Measurements from ENCODE around the gene CEP68.

CEP68 gene, protein sequence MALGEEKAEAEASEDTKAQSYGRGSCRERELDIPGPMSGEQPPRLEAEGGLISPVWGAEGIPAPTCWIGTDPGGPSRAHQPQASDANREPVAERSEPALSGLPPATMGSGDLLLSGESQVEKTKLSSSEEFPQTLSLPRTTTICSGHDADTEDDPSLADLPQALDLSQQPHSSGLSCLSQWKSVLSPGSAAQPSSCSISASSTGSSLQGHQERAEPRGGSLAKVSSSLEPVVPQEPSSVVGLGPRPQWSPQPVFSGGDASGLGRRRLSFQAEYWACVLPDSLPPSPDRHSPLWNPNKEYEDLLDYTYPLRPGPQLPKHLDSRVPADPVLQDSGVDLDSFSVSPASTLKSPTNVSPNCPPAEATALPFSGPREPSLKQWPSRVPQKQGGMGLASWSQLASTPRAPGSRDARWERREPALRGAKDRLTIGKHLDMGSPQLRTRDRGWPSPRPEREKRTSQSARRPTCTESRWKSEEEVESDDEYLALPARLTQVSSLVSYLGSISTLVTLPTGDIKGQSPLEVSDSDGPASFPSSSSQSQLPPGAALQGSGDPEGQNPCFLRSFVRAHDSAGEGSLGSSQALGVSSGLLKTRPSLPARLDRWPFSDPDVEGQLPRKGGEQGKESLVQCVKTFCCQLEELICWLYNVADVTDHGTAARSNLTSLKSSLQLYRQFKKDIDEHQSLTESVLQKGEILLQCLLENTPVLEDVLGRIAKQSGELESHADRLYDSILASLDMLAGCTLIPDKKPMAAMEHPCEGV

DNA sequence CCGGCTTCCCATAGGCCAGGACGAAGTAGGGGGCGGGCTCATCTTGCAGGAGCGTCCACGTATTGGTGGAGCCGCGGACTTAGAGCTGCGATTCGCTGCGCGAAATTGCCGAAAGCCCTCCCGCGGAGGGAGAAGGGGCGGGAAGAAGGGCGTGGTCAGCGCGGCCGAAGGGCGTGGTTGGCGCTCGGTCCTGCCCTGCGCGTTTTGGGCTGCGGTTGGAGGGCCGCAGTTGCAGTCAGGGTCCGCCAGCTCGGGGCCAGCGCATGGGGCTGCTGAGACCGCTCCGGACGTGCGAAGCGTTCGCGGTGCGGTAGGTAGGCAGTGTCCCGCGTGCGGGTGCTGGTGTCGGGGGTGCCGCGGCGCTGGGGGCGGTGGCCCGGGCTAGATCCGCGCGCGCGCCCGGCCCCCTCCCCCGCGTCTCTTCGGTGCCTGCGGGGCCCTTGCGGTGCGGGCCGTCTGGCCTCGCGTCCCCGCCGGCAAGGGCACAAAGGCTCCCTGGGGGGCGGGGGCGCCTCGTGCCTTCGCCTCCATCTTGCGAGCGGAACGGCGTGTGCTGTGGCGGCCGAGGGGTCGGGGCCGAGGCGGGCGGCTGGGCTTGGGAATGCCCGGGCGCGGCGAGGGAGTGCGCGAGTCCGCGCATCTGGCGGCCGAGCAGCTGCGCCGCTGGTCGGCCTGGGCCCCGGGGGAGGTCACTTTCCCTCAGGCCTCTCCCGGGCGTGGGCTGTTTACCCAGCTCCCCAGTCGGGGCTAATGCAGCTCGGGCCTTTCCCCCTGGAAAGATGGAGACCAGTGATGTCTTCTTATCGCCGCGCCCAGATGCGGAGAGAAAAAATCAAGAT is at the start of gene CEP68:
Gene CEP68, plus strand, starts transcription at position 202 of the 839 bp plus-strand sequence. CDS start 13,029 bp downstream, outside the sequence.
- TF ChIP-seq, protein P1, sequence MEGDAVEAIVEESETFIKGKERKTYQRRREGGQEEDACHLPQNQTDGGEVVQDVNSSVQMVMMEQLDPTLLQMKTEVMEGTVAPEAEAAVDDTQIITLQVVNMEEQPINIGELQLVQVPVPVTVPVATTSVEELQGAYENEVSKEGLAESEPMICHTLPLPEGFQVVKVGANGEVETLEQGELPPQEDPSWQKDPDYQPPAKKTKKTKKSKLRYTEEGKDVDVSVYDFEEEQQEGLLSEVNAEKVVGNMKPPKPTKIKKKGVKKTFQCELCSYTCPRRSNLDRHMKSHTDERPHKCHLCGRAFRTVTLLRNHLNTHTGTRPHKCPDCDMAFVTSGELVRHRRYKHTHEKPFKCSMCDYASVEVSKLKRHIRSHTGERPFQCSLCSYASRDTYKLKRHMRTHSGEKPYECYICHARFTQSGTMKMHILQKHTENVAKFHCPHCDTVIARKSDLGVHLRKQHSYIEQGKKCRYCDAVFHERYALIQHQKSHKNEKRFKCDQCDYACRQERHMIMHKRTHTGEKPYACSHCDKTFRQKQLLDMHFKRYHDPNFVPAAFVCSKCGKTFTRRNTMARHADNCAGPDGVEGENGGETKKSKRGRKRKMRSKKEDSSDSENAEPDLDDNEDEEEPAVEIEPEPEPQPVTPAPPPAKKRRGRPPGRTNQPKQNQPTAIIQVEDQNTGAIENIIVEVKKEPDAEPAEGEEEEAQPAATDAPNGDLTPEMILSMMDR (IDR thresholded peaks at IDR 0.05; ENCODE audit: low read depth, low read length), result no peak
- peak; percentile 91 for DNase-seq (ENCODE audit: extremely low read depth, low read depth)

DNA sequence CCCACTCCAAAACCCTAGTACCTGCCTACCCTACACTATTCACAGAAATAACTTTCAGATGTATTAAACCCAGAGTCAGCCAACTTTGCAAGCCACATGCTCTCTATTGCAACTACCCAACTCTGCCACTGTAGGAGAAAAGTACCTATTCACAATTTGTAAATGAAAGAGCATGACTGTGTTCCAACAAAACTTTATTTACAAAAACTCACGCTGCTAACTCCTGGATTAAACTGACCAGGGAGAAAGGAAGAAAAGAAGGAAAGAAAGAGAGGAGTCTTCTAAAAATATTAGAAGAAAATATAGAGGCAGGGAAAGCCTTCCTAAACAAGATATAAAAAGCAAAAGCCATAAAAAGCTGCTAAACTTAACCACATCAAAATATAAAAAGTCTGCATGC is 42.4 kb upstream of the CEP68 start:
- no peak for DNase-seq (ENCODE audit: extremely low read depth, low read depth)
- TF ChIP-seq, protein P1 (IDR thresholded peaks at IDR 0.05; ENCODE audit: low read depth, low read length), result no peak

DNA sequence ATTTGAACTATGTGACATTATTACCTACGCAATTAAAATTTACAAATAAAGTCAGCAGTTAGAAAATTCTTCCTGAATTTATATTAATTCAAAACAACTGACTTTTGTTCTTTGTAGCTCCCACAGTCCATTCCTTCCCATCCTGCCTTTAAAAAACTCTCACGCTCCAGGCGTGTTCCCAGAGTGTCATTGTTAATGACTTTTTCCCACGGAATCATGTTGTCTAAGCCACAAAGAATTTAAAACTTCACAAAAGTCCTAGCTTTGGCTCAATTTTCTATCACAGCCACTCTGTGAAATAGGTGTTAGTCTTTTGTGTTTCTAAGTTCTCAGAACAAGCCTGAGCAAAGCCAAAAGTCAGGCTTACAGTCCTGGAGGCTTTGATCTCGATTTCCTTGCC is 40.5 kb upstream of the CEP68 start:
- TF ChIP-seq, protein P1 (IDR thresholded peaks at IDR 0.05; ENCODE audit: low read depth, low read length), result no peak
- no peak for DNase-seq (ENCODE audit: extremely low read depth, low read depth)

DNA sequence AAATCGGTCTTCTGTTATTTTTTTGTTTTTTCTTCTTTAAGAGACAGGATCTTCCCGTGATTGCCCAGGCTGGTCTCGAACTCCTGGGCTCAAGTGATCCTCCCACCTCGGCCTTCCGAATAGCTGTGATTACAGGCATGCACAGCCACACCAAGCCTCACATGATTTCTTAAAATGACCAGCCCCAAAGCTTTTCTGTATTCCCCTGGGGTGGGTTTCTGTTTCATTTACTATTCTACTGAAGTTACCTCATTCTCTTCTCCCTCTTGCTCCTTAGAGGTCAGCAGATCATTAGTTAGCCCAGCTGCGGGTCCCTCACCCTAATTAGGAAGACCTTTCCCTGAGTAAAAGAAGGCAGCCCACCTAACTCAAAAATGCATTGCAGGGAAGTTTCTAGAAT is 39.4 kb upstream of the CEP68 start:
- DNase-seq (ENCODE audit: extremely low read depth, low read depth), result no peak
- TF ChIP-seq, protein P1 (IDR thresholded peaks at IDR 0.05; ENCODE audit: low read depth, low read length), result no peak

DNA sequence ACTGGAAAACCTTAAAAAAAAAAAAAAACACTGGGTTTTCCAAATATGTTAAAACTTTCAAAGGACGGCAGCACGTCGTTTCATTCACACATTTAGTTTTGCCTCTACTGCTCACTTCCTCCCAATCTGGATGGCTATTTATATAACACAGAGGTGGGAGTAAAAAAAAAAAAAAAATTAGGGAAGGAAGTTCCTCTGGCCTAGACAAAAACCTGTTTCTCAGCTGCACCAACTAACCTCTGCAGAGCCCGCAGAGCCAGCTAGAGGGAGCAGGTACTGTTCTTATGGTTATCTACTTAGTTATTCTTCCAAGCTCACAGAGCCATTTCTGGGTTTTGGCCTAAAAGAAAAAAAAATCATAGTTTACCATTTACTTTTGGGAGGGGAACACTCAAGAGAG is 38.9 kb upstream of the CEP68 start:
- TF ChIP-seq, protein P1 (IDR thresholded peaks at IDR 0.05; ENCODE audit: low read depth, low read length), result no peak
- DNase-seq (ENCODE audit: extremely low read depth, low read depth), result no peak

DNA sequence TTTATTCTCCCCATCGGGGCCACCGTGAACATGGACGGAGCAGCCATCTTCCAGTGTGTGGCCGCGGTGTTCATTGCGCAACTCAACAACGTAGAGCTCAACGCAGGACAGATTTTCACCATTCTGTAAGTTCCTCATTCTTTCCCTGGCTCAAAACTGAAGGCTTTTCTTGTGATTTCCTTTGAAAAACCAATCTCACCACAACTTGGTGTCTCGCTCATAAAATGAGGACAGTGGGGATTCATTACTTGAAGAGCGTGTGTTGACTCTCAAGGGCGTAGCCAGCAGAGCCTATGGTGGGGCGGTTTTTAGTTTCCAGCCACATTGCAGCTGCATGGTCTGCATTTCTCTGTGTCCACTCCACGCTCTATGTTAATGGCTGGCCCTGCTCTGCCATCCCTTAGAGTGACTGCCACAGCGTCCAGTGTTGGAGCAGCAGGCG is 38.1 kb upstream of the CEP68 start:
- no peak for DNase-seq (ENCODE audit: extremely low read depth, low read depth)
- TF ChIP-seq, protein P1 (IDR thresholded peaks at IDR 0.05; ENCODE audit: low read depth, low read length), result no peak

Measured in AG09319 (cell line).